HL-60 (cell line): Measurements from ENCODE around the gene LBR.

Source experiments
- GABPA ChIP-seq: IDR thresholded peaks from 2 replicates; pipeline ENCODE4 v1.6.1; 2012; ENCODE audit warnings: low read depth
- POLR2AphosphoS5 ChIP-seq: IDR thresholded peaks from 2 replicates; pipeline ENCODE4 v1.6.1; 2012; ENCODE audit warnings: low read depth
- TF ChIP-seq, protein P1 (sequence below): IDR thresholded peaks from one replicate; pipeline ENCODE4 v1.5.1; 2011; ENCODE audit warnings: low read length, control low read depth, inconsistent platforms; ENCODE audit not compliant: insufficient read depth
- TF ChIP-seq, protein P2 (sequence below): IDR thresholded peaks from 2 replicates; pipeline ENCODE4 v1.6.1; 2012; ENCODE audit warnings: low read depth; ENCODE audit not compliant: insufficient replicate concordance

DNA sequence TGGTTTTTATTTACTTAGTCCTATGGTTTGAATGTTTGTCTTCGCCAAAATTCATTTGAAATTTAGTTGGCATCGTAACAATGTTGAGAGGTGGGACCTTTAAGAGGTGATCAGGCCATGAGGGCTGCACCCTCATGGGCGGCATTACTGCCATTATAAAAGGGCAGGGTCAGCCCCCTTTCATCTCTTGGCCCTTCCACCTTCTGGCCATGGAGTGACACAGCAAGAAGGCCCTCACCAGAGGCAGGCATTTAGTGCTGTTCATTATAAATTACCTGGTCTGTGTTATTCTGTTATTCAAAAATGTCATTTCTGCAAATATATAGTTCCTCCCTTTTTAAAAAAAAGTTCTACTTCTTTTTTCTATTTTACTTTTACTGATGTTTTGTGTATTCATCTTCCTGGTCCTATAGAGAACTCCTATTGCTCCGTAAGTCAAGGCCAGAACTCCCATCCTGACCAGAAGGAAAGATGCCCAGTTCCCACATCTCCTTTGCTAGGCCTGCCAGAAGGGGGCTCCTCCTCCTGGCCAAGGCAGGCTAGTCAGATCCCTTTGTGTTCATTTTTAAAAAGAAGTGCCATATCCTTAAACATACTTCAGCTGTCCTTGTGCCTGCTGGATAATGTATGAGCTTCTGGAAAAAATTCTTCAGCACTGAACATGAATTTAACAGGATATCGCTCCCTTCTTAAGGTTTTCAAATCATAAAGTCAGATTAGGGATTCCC, 10.0 kb upstream of the LBR start:
- TF ChIP-seq, protein P1, sequence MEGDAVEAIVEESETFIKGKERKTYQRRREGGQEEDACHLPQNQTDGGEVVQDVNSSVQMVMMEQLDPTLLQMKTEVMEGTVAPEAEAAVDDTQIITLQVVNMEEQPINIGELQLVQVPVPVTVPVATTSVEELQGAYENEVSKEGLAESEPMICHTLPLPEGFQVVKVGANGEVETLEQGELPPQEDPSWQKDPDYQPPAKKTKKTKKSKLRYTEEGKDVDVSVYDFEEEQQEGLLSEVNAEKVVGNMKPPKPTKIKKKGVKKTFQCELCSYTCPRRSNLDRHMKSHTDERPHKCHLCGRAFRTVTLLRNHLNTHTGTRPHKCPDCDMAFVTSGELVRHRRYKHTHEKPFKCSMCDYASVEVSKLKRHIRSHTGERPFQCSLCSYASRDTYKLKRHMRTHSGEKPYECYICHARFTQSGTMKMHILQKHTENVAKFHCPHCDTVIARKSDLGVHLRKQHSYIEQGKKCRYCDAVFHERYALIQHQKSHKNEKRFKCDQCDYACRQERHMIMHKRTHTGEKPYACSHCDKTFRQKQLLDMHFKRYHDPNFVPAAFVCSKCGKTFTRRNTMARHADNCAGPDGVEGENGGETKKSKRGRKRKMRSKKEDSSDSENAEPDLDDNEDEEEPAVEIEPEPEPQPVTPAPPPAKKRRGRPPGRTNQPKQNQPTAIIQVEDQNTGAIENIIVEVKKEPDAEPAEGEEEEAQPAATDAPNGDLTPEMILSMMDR: no peak
- no peak for TF ChIP-seq GABPA
- TF ChIP-seq, protein P2, sequence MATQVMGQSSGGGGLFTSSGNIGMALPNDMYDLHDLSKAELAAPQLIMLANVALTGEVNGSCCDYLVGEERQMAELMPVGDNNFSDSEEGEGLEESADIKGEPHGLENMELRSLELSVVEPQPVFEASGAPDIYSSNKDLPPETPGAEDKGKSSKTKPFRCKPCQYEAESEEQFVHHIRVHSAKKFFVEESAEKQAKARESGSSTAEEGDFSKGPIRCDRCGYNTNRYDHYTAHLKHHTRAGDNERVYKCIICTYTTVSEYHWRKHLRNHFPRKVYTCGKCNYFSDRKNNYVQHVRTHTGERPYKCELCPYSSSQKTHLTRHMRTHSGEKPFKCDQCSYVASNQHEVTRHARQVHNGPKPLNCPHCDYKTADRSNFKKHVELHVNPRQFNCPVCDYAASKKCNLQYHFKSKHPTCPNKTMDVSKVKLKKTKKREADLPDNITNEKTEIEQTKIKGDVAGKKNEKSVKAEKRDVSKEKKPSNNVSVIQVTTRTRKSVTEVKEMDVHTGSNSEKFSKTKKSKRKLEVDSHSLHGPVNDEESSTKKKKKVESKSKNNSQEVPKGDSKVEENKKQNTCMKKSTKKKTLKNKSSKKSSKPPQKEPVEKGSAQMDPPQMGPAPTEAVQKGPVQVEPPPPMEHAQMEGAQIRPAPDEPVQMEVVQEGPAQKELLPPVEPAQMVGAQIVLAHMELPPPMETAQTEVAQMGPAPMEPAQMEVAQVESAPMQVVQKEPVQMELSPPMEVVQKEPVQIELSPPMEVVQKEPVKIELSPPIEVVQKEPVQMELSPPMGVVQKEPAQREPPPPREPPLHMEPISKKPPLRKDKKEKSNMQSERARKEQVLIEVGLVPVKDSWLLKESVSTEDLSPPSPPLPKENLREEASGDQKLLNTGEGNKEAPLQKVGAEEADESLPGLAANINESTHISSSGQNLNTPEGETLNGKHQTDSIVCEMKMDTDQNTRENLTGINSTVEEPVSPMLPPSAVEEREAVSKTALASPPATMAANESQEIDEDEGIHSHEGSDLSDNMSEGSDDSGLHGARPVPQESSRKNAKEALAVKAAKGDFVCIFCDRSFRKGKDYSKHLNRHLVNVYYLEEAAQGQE: no peak
- no peak for TF ChIP-seq POLR2AphosphoS5
